Gastrocnemius medialis (tissue), 4 donors: ENCODE results near the gene BTRC. TPM values are rescaled to one million over a fixed set of nuclear protein-coding genes. Genes with fewer than 3 reads are reported as not detected.

Experiments used
- ATAC-seq, 2 donors: fragments of 150-250 bp; one replicate each; pipeline ENCODE4 v1.9.1; 2016
- DNase-seq, 2 donors: peaks; one replicate each; pipeline ENCODE4 v3.0.0-alpha.2; 2019
- H3K27ac ChIP-seq, 4 donors: fragments of 200-600 bp; sonication (generic); 1 replicate in 1 of 4; 2 replicates in 3 of 4; pipeline ENCODE4 v1.5.1; 2016 to 2018; ENCODE audit warnings: mild to moderate bottlenecking in 2 of 4, moderate library complexity in 1 of 4
- H3K27me3 ChIP-seq, 3 donors: fragments of 200-600 bp; sonication (generic) in 2 of 3; 1 replicate in 1 of 3; 2 replicates in 2 of 3; pipeline versions ENCODE4 v1.5.1 to v1.6.0; 2016 to 2019; ENCODE audit warnings: mild to moderate bottlenecking in 1 of 3, moderate library complexity in 1 of 3
- H3K36me3 ChIP-seq, 2 donors: fragments of 200-600 bp; sonication (generic) in 1 of 2; one replicate each; pipeline ENCODE4 v1.5.1; 2017 to 2018
- H3K4me1 ChIP-seq, 2 donors: fragments of 200-600 bp; sonication (generic) in 1 of 2; one replicate each; pipeline ENCODE4 v1.5.1; 2016 to 2017; ENCODE audit warnings: mild to moderate bottlenecking in 2 of 2
- H3K4me3 ChIP-seq, 4 donors: fragments of 200-600 bp; sonication (generic) in 3 of 4; 1 replicate in 1 of 4; 2 replicates in 3 of 4; pipeline ENCODE4 v1.5.1; 2016 to 2019; ENCODE audit warnings: mild to moderate bottlenecking in 2 of 4
- H3K9me3 ChIP-seq, 3 donors: fragments of 200-600 bp; sonication (generic) in 2 of 3; 1 replicate in 1 of 3; 2 replicates in 2 of 3; pipeline ENCODE4 v1.5.1; 2016 to 2019
- POLR2A ChIP-seq, 2 donors: fragments of 450-650 bp; IDR thresholded peaks; one replicate each; pipeline ENCODE4 v1.6.1; 2017; ENCODE audit warnings: antibody characterized with exemption in 2 of 2, mild to moderate bottlenecking in 2 of 2, moderate library complexity in 2 of 2
- in situ Hi-C, 4 donors: fragments of 200-750 bp; cut with MboI; loops; one replicate each; pipeline versions ENCODE4 v1.15.0 to v1.8.0; 2017; ENCODE audit warnings: low sequenced_read_pairs in 4 of 4
- intact Hi-C: fragments of 100-400 bp; cut with DNase I; formaldehyde crosslinking; loops from one replicate; pipeline ENCODE4 v1.15.1; 2023; ENCODE audit warnings: low total_unique reads
- total RNA-seq, 4 donors: library from RNA; depleted of rRNA; stranded (reverse); fragments of >200 nt; gene quantifications; one replicate each; pipeline versions ENCODE4 v1.1.0 to v1.2.3, GENCODE V29; 2016
- TF ChIP-seq, protein P1 (sequence below), 5 experiments: fragments of 450-650 bp in 3 of 5; fragments of 200-600 bp in 2 of 5; sonication (generic) in 2 of 5; IDR thresholded peaks in 4 of 5; conservative IDR thresholded peaks in 1 of 5; 1 replicate in 4 of 5; 2 replicates in 1 of 5; pipeline ENCODE4 v1.5.1; 2016 to 2019; ENCODE audit warnings: antibody characterized with exemption in 5 of 5, mild to moderate bottlenecking in 3 of 5, moderate library complexity in 3 of 5

The BTRC gene
- total RNA-seq, 4 donors from 2014 or later, result 8.7 to 17.3 (median 12.6) TPM

DNA sequence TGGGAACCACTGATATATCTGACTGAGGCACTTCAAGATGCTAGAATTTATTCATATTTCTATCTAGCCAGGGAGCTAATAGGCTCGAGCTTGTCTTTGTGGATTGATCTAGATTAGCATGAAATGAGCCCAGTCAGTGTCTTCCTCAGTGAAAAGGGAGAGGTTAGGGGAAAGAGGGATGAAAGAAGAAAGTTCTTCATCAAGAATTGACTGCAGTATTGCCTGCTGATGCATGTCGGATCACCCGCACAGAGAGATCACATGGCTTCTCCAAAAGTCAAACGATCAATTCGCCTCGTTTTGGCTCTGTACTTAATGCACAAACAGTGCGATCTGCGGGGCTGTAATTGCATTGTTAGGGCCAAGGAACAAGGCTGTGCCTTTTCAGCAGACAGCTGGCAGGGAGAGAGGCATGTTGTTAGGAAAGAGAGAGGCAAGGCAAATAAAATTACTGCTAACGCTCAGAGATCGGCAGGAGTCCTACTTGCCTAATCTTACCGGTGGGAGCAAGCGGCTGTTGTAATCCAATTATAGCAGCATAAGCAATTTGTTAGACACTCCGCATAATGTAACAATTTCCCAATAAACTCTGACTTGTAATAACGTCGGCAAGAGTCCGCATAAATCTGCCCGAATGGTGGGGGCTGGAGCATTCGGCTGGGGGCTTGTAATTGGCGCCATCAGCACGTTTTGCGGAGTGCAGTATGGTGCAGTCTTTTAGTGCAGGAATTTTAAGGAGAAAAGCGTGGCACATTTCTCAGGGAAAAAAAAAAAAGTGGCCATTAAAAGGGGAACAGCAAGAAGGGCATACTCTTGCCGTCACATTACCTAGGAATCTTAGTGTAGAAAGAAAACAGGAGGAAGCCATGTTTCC, 132.0 kb downstream of the BTRC start:
- in situ Hi-C loops (no loop called here), intact Hi-C loops (no loop called here)
- TF ChIP-seq, protein P1, sequence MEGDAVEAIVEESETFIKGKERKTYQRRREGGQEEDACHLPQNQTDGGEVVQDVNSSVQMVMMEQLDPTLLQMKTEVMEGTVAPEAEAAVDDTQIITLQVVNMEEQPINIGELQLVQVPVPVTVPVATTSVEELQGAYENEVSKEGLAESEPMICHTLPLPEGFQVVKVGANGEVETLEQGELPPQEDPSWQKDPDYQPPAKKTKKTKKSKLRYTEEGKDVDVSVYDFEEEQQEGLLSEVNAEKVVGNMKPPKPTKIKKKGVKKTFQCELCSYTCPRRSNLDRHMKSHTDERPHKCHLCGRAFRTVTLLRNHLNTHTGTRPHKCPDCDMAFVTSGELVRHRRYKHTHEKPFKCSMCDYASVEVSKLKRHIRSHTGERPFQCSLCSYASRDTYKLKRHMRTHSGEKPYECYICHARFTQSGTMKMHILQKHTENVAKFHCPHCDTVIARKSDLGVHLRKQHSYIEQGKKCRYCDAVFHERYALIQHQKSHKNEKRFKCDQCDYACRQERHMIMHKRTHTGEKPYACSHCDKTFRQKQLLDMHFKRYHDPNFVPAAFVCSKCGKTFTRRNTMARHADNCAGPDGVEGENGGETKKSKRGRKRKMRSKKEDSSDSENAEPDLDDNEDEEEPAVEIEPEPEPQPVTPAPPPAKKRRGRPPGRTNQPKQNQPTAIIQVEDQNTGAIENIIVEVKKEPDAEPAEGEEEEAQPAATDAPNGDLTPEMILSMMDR (IDR thresholded peaks at IDR 0.05 in 4 of 5, conservative IDR thresholded peaks at IDR 0.05 in 1 of 5), result no peak
- no peak for TF ChIP-seq POLR2A (IDR thresholded peaks at IDR 0.05)
- H3K9me3 ChIP-seq, result no peaks in the 10 kb centered on the region
- H3K27me3 ChIP-seq, result no peaks in the 10 kb centered on the region
- peak; percentile 2 to 36 for DNase-seq
- ATAC-seq, result peak; percentile 71 to 89
- H3K4me1 ChIP-seq, result peaks cover 38 to 42% of the 10 kb centered on the region in 2 donors
- no peaks in the 10 kb centered on the region for H3K36me3 ChIP-seq
- H3K4me3 ChIP-seq, result peak overlapping the region; percentile 36 to 55 (median 46)
- H3K27ac ChIP-seq, result peak overlapping the region; percentile 53 to 74 (median 64)

GRCh38 chr10:101487399-101487798, 133.4 kb downstream of the BTRC start:
- in situ Hi-C loops, result no loop called here
- DNase-seq (no peak), ATAC-seq (no peak)
- no peaks in the 10 kb centered on the region for H3K9me3 ChIP-seq
- intact Hi-C loops, result no loop called here
- no peak overlapping the region for H3K27ac ChIP-seq
- TF ChIP-seq, protein P1 (IDR thresholded peaks at IDR 0.05 in 4 of 5, conservative IDR thresholded peaks at IDR 0.05 in 1 of 5), result no peak
- no peak for TF ChIP-seq POLR2A (IDR thresholded peaks at IDR 0.05)
- peaks cover 38 to 42% of the 10 kb centered on the region in 2 donors for H3K4me1 ChIP-seq
- H3K36me3 ChIP-seq, result no peaks in the 10 kb centered on the region
- no peak overlapping the region for H3K4me3 ChIP-seq
- no peaks in the 10 kb centered on the region for H3K27me3 ChIP-seq

GRCh38 chr10:101489355-101489754, 135.4 kb downstream of the BTRC start:
- no peak for TF ChIP-seq POLR2A (IDR thresholded peaks at IDR 0.05)
- TF ChIP-seq, protein P1 (IDR thresholded peaks at IDR 0.05 in 4 of 5, conservative IDR thresholded peaks at IDR 0.05 in 1 of 5), result no peak
- intact Hi-C loops (no loop called here), in situ Hi-C loops (no loop called here)
- ATAC-seq (peak; percentile 88 to 90), DNase-seq (no peak)
- H3K36me3 ChIP-seq, result no peaks in the 10 kb centered on the region
- H3K4me1 ChIP-seq, result peaks cover 38 to 39% of the 10 kb centered on the region in 2 donors
- no peaks in the 10 kb centered on the region for H3K9me3 ChIP-seq
- H3K27me3 ChIP-seq, result no peaks in the 10 kb centered on the region
- peak overlapping the region; percentile 19 to 51 (median 50) for H3K27ac ChIP-seq
- H3K4me3 ChIP-seq, result no peak overlapping the region

- Histone ChIP-seq H3K4me3 (no peak overlapping the region), H3K9me3 (no peaks in the 10 kb centered on the region), H3K36me3 (no peaks in the 10 kb centered on the region), H3K4me1 (peaks cover 34 to 38% of the 10 kb centered on the region in 2 donors), H3K27ac (peak overlapping the region in 2 of 4 donors; percentile 2 to 50), H3K27me3 (no peaks in the 10 kb centered on the region)
- no peak for ATAC-seq
- intact Hi-C loops (no loop called here), in situ Hi-C loops (no loop called here)
- TF ChIP-seq POLR2A (IDR thresholded peaks at IDR 0.05), result no peak
- TF ChIP-seq, protein P1 (IDR thresholded peaks at IDR 0.05 in 4 of 5, conservative IDR thresholded peaks at IDR 0.05 in 1 of 5), result no peak
- DNase-seq, result no peak
These were observed 136.1 kb downstream of the BTRC start for GRCh38 chr10:101490026-101490425.
